ENCODE measurements around the gene TENM4. TPM values are rescaled to one million over a fixed set of nuclear protein-coding genes. Genes with fewer than 3 reads are reported as not detected.

The TENM4 gene
- total and polyA plus RNA-seq, 10 of the 15 experiments (the other 5 are each of a cell fraction or from before 2014, with no cell fraction given), result 0.03 to 0.12 (median 0.06) TPM; not detected in 7

DNA sequence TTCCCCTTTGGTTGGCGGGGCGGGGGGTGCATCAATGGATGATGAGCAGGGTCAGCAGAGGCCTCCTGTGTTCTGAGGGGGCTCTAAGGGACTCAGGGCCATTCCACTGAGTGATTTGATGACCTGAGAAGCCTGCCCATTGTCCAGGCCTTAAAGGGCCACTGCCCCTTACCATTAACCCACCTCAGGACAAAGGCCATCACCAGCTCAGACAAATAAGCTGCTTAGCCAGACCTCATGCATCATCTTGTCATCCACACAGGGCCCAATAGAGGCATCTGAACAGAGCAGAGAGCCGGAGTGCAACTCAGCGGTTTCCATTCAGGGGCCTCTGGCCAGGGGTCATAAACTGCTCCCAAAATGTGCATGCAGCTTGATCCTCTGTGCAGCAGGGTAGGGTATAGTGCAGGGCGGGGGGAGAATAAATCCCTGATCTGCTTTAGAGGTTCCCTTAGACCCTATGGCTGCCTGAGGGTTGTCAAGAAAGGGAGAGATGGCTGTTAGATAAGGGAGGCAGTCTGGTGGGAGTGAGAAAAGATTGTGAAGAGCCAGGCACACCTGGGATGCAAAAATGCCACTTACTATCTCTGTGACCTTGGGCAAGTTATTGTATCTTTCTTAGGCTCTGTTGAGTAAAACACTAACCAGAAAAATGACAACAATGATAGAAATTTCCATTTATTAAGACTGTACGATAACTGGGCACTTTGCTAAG lies 490.7 kb downstream of the TENM4 start:
- ChIA-PET POLR2A (no interaction called here), RAD21 (ENCODE audit: unreplicated experiment) (no interaction called here), SMC1A (ENCODE audit: uncharacterized antibody, unreplicated experiment) (interaction anchor here (1.1 kb wide), 1 partner anchor 38 kb away, joined by 3 read pairs; no protein-coding TSS in a partner anchor), CTCF (interaction anchor here (1.1 kb wide), 1 partner anchor 45 kb away, joined by 3 read pairs; no protein-coding TSS in a partner anchor)
- Histone ChIP-seq H3K4me1 (ENCODE audit: control insufficient read depth, insufficient read depth, low read length) (no peaks in the 10 kb centered on the region), H3K4me2 (ENCODE audit: control insufficient read depth, insufficient read depth) (no peak overlapping the region), H2AFZ (ENCODE audit: control insufficient read depth, low read depth, low read length) (no peak overlapping the region), H3K36me3 (ENCODE audit: control insufficient read depth in 2 of 2, insufficient read depth in 2 of 2, low read length in 1 of 2) (no peaks in the 10 kb centered on the region), H3K27me3 (replicated peaks in 1 of 2; ENCODE audit: control insufficient read depth in 2 of 2, insufficient read depth in 2 of 2, low read length in 1 of 2) (peaks cover 0 to 5% of the 10 kb centered on the region in 2 experiments; a peak in 3 of 4 replicates), H4K20me1 (ENCODE audit: control insufficient read depth, insufficient read depth) (no peaks in the 10 kb centered on the region), H3K9me3 (replicated peaks; ENCODE audit: control insufficient read depth, insufficient read depth, low read length) (no peaks in the 10 kb centered on the region), H3K79me2 (ENCODE audit: control insufficient read depth, insufficient read depth, low read length) (no peaks in the 10 kb centered on the region), H3K27ac (ENCODE audit: control insufficient read depth, insufficient read depth) (no peak overlapping the region), H3K4me3 (no peak overlapping the region), H3K9ac (ENCODE audit: control insufficient read depth, insufficient read depth, low read length) (no peak overlapping the region)
- FAIRE-seq (no peak), ATAC-seq (no peak), DNase-seq (ENCODE audit: low read depth, low spot score) (no peak)
- no TSS peak for BruUV-seq (replicated peaks)
- intact Hi-C loops (cut with micrococcal nuclease; ENCODE audit: unreplicated experiment), result no loop called here
- WGBS (ENCODE audit: insufficient coverage, insufficient replicate concordance, low lambda C conversion rate, missing lambda C conversion rate), result 8% methylated on average over 6 of the region's 6 CpGs
- in situ Hi-C loops (cut with MboI), result no loop called here
- no peak for TF ChIP-seq BCL11A (IDR thresholded peaks at IDR 0.05; ENCODE audit: low read depth, low read length)
- TF ChIP-seq CEBPB (IDR thresholded peaks at IDR 0.05; ENCODE audit: borderline replicate concordance in 1 of 2, low read depth in 2 of 2, low read length in 2 of 2), result no peak
- TF ChIP-seq, protein P1, sequence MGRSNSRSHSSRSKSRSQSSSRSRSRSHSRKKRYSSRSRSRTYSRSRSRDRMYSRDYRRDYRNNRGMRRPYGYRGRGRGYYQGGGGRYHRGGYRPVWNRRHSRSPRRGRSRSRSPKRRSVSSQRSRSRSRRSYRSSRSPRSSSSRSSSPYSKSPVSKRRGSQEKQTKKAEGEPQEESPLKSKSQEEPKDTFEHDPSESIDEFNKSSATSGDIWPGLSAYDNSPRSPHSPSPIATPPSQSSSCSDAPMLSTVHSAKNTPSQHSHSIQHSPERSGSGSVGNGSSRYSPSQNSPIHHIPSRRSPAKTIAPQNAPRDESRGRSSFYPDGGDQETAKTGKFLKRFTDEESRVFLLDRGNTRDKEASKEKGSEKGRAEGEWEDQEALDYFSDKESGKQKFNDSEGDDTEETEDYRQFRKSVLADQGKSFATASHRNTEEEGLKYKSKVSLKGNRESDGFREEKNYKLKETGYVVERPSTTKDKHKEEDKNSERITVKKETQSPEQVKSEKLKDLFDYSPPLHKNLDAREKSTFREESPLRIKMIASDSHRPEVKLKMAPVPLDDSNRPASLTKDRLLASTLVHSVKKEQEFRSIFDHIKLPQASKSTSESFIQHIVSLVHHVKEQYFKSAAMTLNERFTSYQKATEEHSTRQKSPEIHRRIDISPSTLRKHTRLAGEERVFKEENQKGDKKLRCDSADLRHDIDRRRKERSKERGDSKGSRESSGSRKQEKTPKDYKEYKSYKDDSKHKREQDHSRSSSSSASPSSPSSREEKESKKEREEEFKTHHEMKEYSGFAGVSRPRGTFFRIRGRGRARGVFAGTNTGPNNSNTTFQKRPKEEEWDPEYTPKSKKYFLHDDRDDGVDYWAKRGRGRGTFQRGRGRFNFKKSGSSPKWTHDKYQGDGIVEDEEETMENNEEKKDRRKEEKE (IDR thresholded peaks at IDR 0.05), result no peak
- TF ChIP-seq MTA2 (IDR thresholded peaks at IDR 0.05; ENCODE audit: low read depth), result no peak
- TF ChIP-seq POLR2AphosphoS5 (IDR thresholded peaks at IDR 0.05; ENCODE audit: low read length), result no peak
- TF ChIP-seq, protein P2, sequence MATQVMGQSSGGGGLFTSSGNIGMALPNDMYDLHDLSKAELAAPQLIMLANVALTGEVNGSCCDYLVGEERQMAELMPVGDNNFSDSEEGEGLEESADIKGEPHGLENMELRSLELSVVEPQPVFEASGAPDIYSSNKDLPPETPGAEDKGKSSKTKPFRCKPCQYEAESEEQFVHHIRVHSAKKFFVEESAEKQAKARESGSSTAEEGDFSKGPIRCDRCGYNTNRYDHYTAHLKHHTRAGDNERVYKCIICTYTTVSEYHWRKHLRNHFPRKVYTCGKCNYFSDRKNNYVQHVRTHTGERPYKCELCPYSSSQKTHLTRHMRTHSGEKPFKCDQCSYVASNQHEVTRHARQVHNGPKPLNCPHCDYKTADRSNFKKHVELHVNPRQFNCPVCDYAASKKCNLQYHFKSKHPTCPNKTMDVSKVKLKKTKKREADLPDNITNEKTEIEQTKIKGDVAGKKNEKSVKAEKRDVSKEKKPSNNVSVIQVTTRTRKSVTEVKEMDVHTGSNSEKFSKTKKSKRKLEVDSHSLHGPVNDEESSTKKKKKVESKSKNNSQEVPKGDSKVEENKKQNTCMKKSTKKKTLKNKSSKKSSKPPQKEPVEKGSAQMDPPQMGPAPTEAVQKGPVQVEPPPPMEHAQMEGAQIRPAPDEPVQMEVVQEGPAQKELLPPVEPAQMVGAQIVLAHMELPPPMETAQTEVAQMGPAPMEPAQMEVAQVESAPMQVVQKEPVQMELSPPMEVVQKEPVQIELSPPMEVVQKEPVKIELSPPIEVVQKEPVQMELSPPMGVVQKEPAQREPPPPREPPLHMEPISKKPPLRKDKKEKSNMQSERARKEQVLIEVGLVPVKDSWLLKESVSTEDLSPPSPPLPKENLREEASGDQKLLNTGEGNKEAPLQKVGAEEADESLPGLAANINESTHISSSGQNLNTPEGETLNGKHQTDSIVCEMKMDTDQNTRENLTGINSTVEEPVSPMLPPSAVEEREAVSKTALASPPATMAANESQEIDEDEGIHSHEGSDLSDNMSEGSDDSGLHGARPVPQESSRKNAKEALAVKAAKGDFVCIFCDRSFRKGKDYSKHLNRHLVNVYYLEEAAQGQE (IDR thresholded peaks at IDR 0.05; ENCODE audit: low read depth, low read length), result no peak
- no peak for TF ChIP-seq PAX5 (IDR thresholded peaks at IDR 0.05; ENCODE audit: borderline replicate concordance, low read depth, low read length)
- TF ChIP-seq NFXL1 (IDR thresholded peaks at IDR 0.05; ENCODE audit: borderline replicate concordance), result no peak
- no peak for TF ChIP-seq YY1 (IDR thresholded peaks at IDR 0.05; ENCODE audit: low read depth, low read length)
- no peak for TF ChIP-seq SREBF1 (IDR thresholded peaks at IDR 0.05; ENCODE audit: low read length)
- TF ChIP-seq, protein P3, sequence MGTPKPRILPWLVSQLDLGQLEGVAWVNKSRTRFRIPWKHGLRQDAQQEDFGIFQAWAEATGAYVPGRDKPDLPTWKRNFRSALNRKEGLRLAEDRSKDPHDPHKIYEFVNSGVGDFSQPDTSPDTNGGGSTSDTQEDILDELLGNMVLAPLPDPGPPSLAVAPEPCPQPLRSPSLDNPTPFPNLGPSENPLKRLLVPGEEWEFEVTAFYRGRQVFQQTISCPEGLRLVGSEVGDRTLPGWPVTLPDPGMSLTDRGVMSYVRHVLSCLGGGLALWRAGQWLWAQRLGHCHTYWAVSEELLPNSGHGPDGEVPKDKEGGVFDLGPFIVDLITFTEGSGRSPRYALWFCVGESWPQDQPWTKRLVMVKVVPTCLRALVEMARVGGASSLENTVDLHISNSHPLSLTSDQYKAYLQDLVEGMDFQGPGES (IDR thresholded peaks at IDR 0.05), result no peak
- no peak for TF ChIP-seq CHD2 (IDR thresholded peaks at IDR 0.05; ENCODE audit: borderline replicate concordance, low read depth, low read length)
- no peak for TF ChIP-seq ATF7 (IDR thresholded peaks at IDR 0.05; ENCODE audit: low read depth)
- TF ChIP-seq, protein P4, sequence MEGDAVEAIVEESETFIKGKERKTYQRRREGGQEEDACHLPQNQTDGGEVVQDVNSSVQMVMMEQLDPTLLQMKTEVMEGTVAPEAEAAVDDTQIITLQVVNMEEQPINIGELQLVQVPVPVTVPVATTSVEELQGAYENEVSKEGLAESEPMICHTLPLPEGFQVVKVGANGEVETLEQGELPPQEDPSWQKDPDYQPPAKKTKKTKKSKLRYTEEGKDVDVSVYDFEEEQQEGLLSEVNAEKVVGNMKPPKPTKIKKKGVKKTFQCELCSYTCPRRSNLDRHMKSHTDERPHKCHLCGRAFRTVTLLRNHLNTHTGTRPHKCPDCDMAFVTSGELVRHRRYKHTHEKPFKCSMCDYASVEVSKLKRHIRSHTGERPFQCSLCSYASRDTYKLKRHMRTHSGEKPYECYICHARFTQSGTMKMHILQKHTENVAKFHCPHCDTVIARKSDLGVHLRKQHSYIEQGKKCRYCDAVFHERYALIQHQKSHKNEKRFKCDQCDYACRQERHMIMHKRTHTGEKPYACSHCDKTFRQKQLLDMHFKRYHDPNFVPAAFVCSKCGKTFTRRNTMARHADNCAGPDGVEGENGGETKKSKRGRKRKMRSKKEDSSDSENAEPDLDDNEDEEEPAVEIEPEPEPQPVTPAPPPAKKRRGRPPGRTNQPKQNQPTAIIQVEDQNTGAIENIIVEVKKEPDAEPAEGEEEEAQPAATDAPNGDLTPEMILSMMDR (IDR thresholded peaks at IDR 0.05 in 2 of 3, conservative IDR thresholded peaks at IDR 0.05 in 1 of 3; ENCODE audit: control insufficient read depth in 2 of 3, extremely low read depth in 1 of 3, insufficient read depth in 1 of 3, low read depth in 3 of 3, low read length in 3 of 3), result no peak
- no peak for TF ChIP-seq POLR2A (IDR thresholded peaks at IDR 0.05; ENCODE audit: low read depth, low read length)
- no peak for TF ChIP-seq PML (IDR thresholded peaks at IDR 0.05; ENCODE audit: low read length)
